Activated T-helper 1 cell treated with anti-CD3 and anti-CD28 coated beads, Interleukin-2, amount 50 U/mL, for 16 hours (primary cell): ENCODE measurements around the gene ETHE1.
A peak's percentile ranks its signal among the peaks of the same experiment; 100 is the strongest.
"Not testable (repeated sequence)": the region's sequence is repeated elsewhere in the genome, so short reads cannot be mapped to it uniquely, and the experiment has no call there.

Experiments used
- DNase-seq, 2 donors: peaks; one replicate each; pipeline ENCODE4 v3.0.0-alpha.2; 2020; ENCODE audit warnings: low read depth in 1 of 2, low spot score in 1 of 2

Gene ETHE1

GRCh38 chr19:43552616-43553015 is 25.6 kb upstream of the ETHE1 start:
- no peak for DNase-seq

DNA sequence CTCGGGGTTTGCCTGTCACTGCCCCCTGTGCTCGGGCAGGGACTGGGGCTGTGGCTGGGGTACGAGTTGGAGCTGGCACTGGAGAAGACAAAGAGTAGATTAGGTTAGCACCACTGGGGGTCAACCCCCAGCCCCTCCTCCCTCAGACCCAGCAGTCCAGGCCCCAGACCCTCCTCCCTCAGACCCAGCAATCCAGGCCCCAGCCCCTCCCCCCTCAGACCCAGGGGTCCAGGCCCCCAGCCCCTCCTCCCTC is 25.1 kb upstream of the ETHE1 start:
- DNase-seq: no peak

DNA sequence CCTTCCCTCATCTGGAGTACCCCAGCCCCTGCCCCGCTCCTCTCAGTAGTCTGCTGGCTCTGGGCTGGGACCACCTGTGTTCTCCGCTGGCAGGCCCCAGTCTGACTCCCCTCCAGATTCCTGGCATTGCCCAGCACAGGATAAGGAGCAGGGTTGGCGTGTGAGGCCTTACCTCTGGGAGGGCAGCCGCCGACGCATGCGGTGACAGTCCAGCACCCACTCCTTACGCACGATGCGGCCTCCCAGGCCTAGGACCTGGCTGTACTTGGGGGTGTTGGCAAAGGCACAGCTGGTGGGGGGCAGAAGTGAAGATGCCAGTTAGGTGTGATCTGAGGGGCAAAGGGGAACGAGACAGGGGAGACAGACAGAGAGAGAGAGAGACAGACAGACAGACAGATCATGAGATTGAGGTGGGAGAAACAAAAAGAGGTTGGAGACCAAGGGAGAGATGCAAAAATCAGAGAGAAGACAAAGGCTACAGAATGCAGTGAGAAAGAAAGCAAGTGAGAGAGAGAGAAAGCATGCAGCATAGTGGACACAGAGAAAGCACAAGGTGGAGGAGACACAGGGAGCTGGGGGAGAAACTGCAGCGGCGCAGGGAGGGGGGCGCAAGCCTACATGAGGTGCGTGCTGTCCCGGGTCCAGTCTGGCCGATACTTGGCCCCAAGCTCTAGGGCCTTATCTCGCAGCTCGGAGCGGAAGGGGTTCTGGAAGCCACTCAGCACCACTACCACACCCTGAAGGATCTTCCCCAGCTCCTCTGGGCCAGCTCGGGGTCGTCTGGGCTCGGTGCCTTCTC is 24.6 kb upstream of the ETHE1 start:
- no peak for DNase-seq

- no peak for DNase-seq
Observed at GRCh38 chr19:43548706-43549105, 21.7 kb upstream of the ETHE1 start.

DNA sequence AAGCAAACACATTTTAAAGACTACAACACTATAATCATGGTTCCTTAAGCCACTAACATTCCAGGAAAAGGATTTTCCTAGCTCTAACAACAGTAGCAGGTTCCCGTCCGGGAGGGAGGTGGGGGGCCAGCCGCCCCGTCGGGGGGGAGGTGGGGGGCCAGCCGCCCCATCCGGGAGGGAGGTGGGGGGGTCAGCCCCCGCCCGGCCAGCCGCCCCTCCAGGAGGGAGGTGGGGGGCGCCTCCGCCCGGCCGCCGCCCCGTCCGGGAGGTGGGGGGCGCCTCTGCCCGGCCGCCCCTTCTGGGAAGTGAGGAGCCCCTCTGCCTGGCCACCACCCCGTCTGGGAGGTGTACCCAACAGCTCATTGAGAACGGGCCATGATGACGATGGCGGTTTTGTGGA is 20.9 kb upstream of the ETHE1 start:
- DNase-seq: not testable (repeated sequence)

GRCh38 chr19:43546581-43546980 is 19.6 kb upstream of the ETHE1 start:
- no peak for DNase-seq

DNA sequence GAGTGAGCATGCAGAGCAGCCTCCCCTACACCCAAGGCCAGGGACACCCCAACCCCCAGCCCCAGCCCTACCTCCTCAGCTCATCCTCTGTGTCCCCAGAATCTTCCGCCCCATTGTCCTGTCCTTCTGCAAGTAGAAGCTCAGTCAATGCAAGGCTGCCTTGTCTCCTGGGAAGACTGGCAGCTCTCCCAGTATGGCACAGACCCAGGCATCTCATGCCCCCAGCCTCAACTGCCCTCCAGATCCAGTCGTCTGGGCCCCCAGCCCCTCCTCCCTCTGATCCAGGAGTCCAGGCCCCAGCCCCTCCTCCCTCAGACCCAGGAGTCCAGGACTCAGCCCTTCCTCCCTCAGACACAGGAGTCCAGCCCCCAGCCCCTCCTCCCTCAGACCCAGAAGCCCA is 19.0 kb upstream of the ETHE1 start:
- DNase-seq: no peak

DNA sequence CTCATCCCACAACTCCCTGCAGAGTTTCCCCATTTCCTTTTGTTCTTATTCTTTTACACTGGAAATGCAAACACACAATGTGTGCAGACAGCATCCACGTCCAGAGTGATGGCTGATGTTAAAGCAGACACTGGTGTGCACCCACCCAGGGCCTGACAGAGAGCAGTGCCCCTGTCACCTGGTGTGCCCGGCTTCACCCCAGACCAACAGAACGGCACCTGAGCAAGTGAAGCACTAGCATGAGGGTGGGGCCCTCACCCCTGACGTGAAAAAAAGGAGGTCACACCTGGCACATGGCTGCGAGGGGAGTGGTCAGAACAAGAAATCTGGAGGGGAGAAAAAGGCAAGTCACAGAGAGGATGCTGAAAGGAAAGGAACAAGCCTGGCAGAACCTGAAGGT is 18.3 kb upstream of the ETHE1 start:
- DNase-seq: no peak

DNA sequence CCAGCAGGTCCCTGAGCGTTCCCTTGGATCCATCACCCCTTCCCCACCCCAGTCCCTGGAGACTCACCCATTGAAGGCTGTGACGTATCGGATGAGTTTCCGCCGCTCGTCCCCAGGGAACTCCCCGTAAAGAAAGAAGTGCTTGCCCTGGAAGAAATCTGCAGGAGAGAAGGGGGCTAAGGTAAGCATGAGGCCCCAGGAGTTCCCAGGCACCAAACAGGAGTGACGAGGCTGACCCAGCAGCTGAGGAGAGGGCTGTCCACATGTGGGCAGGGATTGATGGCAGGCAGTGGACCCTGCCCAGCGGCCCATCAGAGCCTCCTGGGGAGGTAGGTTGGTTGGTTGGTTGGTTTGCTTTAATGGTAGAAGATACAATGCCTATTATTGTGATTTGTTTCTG is 17.1 kb upstream of the ETHE1 start:
- DNase-seq: no peak

- no peak for DNase-seq
Observed at GRCh38 chr19:43541920-43542650, 15.1 kb upstream of the ETHE1 start.

- no peak for DNase-seq
Observed at GRCh38 chr19:43540381-43540780, 13.4 kb upstream of the ETHE1 start.

- DNase-seq: no peak
Observed at GRCh38 chr19:43538922-43539321, 11.9 kb upstream of the ETHE1 start.

DNA sequence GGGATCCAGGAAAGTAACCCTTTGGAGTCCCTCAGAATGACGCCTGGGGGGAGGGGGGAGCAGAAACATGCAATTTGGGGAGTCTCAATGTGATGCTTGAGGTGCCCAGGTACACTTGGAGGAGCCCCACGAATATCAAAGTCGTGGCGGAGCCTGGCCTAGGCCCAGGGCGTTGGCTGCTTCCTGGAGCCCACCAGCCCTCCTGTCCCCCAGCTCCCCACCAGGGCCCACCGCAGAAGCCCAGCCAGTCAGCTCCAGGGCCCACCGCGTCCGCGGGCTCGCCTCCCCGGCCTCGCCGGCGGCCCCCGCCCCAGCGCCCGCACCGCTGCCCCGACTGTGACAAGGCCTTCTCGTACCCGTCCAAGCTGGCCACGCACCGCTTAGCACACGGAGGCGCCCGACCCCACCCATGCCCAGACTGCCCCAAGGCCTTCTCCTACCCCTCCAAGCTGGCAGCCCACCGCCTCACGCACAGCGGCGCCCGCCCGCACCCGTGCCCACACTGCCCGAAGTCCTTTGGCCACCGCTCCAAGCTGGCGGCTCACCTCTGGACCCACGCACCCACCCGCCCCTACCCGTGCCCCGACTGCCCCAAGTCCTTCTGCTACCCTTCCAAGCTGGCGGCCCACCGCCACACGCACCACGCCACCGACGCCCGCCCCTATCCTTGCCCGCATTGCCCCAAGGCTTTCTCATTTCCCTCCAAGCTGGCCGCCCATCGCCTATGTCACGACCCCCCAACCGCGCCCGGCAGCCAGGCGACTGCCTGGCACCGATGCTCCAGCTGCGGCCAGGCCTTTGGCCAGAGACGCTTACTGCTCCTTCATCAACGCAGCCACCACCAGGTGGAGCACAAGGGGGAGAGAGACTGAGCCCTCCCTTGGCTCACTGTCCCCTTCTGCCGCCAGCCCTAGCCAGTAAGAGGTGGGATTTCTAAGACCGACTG is 8.1 kb upstream of the ETHE1 start:
- DNase-seq: no peak

- no peak for DNase-seq
Observed at GRCh38 chr19:43534305-43534815, 7.4 kb upstream of the ETHE1 start.

DNA sequence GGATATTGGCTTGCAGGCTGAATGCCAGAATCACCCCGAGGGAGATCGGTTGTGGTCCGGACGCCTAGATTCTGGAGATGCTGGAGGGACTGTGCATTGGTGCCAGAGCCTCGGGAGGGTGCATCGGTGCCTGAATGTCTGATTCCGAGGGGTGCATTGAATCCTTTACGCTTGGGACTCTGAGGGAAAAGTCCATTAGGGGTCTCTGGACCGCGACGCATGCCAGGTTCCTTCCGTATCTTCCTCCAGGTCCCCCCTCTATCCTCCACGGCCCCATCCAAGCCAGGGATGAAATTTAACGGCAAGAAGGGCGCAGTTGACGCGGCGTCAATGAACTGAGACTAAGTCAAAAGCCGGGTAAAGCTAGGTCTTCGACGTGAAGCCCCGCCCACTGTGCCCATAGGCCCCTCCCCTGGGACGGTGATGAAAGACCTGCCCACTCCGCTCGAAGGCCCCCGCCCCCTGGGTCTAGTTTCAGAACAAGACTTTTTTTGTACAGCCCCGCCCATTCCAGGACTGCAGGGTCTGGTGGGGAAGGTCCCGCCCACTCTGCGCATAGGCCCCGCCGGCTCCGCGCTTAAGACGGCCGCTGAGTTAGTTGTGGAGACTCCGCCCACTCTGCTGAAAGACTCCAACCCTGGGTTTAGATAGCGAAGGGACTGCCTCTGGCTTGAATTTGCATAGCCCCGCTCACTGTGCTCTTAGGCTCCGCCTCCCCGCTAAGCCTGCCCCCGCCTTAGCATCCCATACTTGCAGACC is 6.7 kb upstream of the ETHE1 start:
- peak; percentile 72 to 86 for DNase-seq

DNA sequence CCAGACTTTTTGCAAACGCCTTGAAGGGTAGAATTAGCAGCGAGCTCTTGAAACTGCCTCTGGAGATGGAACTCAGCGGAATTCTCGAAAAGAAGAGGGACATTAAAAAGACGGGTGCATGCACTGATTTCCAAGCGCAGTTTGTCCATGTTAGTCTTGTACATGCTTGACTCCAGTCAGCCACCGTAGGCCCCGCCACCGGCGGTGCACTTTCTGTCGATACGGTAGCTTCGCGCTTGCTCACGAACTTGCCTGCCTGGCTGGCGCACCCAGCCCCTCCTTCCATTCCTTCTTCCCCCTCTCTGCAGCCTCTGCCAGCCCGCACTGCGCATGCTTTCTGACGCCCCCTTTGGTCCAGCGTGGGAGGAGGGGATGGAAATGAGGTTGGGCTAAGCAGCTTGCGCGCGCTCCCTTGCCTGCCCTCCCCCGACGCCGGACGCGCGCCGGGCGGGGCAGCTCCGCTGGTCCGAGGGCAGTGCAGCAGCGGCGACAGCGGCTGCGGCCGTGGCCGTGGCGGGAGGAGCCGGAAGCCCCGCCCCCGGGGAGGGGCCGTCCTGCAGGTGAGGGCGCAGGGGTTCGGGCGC is 6.1 kb upstream of the ETHE1 start, which contains the start of gene ZNF575:
Gene ZNF575 (plus strand): TSS at position 227 of the 584 bp plus-strand sequence. CDS start 1,235 bp downstream, outside the sequence.
- peak; percentile 60 to 73 for DNase-seq

DNA sequence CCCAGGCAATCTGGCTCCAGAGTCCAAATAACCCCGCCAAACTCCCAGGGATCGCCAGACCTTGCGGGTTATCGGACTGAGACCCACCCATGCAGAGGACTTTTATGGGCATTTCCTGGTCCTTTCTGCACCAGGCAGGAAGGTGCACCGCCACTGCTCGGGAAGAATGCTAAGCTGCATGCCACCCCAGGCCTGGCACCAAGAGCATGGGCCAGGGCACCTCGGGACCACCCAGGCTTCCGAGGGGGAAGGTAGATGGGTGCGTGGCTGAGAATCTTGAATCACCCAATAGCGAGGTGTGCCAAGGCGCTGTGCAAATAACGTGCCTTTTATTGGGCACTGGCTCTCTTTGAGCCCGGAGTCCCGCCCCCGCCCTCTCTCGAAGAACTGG is 5.6 kb upstream of the ETHE1 start:
- no peak for DNase-seq

- DNase-seq: no peak
Observed at GRCh38 chr19:43527860-43528622, 1.0 kb upstream of the ETHE1 start.
